ENCODE data around the gene FOXP1.

FOXP1 gene

DNA sequence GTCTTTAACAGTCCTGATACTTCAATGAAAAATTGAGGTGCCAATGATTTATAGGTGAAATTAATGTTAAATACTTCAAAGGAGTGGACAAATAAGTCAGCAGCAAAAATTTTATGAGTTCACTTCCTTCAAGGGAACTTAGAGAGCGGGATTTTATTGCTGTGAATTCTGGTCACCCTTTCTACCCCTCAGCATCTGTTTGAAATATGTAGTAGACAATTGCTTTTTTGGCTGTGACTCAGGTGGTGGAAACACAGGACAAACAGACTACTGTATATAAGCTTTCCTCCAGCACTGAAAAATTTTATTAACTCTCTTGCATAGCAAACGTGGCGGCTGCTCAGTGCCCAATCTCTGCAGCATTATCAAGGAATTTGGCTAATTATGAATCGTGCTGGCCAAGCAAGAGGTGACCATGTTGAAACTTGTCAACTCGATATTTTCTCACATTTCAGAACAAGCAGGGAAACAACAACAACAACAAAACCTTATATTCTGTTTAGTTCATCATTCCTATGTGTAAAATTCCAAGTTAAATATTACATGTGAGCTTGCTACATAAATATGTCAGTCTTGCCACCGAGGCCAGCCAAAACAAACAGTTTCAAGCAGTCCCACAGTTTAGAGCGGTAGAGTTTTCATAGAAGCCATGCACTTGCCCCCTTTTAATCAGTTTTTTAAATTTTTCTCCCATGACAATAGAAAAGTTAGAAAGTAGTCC lies 420.2 kb downstream of the FOXP1 start:
- H3K9ac ChIP-seq (ENCODE audit: low read length) = no peak overlapping the region
- H3K79me2 ChIP-seq (ENCODE audit: insufficient read depth, low read length) = no peaks in the 10 kb centered on the region
- TF ChIP-seq, protein P1, sequence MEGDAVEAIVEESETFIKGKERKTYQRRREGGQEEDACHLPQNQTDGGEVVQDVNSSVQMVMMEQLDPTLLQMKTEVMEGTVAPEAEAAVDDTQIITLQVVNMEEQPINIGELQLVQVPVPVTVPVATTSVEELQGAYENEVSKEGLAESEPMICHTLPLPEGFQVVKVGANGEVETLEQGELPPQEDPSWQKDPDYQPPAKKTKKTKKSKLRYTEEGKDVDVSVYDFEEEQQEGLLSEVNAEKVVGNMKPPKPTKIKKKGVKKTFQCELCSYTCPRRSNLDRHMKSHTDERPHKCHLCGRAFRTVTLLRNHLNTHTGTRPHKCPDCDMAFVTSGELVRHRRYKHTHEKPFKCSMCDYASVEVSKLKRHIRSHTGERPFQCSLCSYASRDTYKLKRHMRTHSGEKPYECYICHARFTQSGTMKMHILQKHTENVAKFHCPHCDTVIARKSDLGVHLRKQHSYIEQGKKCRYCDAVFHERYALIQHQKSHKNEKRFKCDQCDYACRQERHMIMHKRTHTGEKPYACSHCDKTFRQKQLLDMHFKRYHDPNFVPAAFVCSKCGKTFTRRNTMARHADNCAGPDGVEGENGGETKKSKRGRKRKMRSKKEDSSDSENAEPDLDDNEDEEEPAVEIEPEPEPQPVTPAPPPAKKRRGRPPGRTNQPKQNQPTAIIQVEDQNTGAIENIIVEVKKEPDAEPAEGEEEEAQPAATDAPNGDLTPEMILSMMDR (IDR thresholded peaks at IDR 0.05; ENCODE audit: insufficient read depth, low read length, poor library complexity, severe bottlenecking) = no peak
- no peak for TF ChIP-seq EZH2phosphoT487 (conservative IDR thresholded peaks at IDR 0.05; ENCODE audit: low read length)
- no peaks in the 10 kb centered on the region for H3K9me2 ChIP-seq (replicated peaks; ENCODE audit: insufficient read depth, low read length)
- H3K27me3 ChIP-seq (ENCODE audit: low read length) = no peaks in the 10 kb centered on the region
- H3K4me2 ChIP-seq (ENCODE audit: low read depth, low read length, poor library complexity, severe bottlenecking) = no peak overlapping the region
- H3F3A ChIP-seq (ENCODE audit: insufficient read depth) = no peaks in the 10 kb centered on the region
- H3K9me3 ChIP-seq (ENCODE audit: insufficient read depth, low read length) = no peaks in the 10 kb centered on the region
- no peak overlapping the region for H2AFZ ChIP-seq (ENCODE audit: low read depth, low read length, severe bottlenecking)
- H3K27ac ChIP-seq (ENCODE audit: low read depth, low read length) = no peak overlapping the region
- H4K20me1 ChIP-seq (ENCODE audit: low read depth, low read length) = no peaks in the 10 kb centered on the region
- H3K4me3 ChIP-seq (ENCODE audit: insufficient read depth, low read length, poor library complexity, severe bottlenecking) = no peak overlapping the region
- no peaks in the 10 kb centered on the region for H3K36me3 ChIP-seq (ENCODE audit: low read length)

DNA sequence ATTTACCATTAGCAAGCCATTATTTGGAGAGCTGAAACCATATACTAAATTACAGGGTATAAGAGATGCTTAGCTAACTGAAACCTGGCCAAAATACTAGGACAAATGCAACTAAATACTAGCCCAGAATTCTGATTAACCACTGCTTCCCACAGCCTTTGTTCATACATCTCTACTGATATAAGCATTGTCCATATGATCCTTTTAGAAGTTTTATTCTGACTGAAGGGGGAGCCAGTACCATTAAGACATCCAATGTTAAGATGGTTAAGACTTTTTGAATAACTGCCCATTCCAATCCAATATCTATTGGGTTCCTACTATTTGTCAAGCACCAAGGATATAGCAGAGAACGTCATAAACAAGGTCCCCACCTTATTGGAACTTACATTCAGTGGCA lies 421.3 kb downstream of the FOXP1 start:
- H3K9ac ChIP-seq (ENCODE audit: low read length) = no peak overlapping the region
- H3K27ac ChIP-seq (ENCODE audit: low read depth, low read length) = no peak overlapping the region
- no peaks in the 10 kb centered on the region for H3K79me2 ChIP-seq (ENCODE audit: insufficient read depth, low read length)
- no peak overlapping the region for H3K4me2 ChIP-seq (ENCODE audit: low read depth, low read length, poor library complexity, severe bottlenecking)
- H3K9me3 ChIP-seq (ENCODE audit: insufficient read depth, low read length) = no peaks in the 10 kb centered on the region
- H3K4me3 ChIP-seq (ENCODE audit: insufficient read depth, low read length, poor library complexity, severe bottlenecking) = no peak overlapping the region
- H3K27me3 ChIP-seq (ENCODE audit: low read length) = no peaks in the 10 kb centered on the region
- TF ChIP-seq, protein P1 (IDR thresholded peaks at IDR 0.05; ENCODE audit: insufficient read depth, low read length, poor library complexity, severe bottlenecking) = no peak
- TF ChIP-seq EZH2phosphoT487 (conservative IDR thresholded peaks at IDR 0.05; ENCODE audit: low read length) = no peak
- H3K9me2 ChIP-seq (replicated peaks; ENCODE audit: insufficient read depth, low read length) = no peaks in the 10 kb centered on the region
- no peaks in the 10 kb centered on the region for H4K20me1 ChIP-seq (ENCODE audit: low read depth, low read length)
- no peaks in the 10 kb centered on the region for H3F3A ChIP-seq (ENCODE audit: insufficient read depth)
- no peak overlapping the region for H2AFZ ChIP-seq (ENCODE audit: low read depth, low read length, severe bottlenecking)
- no peaks in the 10 kb centered on the region for H3K36me3 ChIP-seq (ENCODE audit: low read length)

DNA sequence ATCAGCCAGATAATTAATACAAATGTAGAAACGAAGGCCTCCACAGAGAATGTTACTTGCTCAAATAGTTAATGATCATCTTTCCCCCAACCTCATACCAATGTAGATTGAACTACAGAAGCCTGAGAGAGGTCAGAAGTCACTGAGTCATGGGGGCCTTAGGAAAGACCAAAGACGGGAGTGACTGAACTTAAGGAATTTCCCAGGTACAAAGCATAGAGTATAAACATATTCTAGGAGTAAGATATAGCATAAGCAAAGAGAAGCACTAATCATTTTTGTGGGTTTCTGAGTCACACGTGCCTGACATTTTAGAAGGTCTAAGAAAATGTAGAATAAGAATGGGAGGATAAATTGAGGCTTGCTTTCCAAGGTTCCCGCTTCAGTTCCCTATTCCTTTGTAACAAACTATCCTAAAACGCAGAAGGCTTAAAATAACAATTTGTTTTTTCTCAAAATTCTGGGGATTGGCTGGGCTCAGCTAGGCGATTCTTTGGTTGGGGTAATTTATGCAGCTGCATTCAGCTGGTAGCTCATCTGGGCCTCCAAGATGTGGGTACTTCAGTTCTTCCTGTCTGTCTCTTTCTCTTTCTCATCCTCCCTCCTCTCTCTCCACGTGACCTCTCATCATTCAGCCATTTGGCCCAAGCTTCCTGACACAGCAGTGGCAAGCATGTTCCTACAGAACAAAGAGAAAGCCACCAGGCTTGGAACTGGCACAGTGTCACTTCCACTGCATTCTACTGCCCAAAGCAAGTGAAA lies 422.6 kb downstream of the FOXP1 start:
- H3K9ac ChIP-seq (ENCODE audit: low read length) = no peak overlapping the region
- H3K36me3 ChIP-seq (ENCODE audit: low read length) = no peaks in the 10 kb centered on the region
- no peaks in the 10 kb centered on the region for H3K9me2 ChIP-seq (replicated peaks; ENCODE audit: insufficient read depth, low read length)
- no peak overlapping the region for H3K4me3 ChIP-seq (ENCODE audit: insufficient read depth, low read length, poor library complexity, severe bottlenecking)
- no peak overlapping the region for H3K27ac ChIP-seq (ENCODE audit: low read depth, low read length)
- H3K79me2 ChIP-seq (ENCODE audit: insufficient read depth, low read length) = no peaks in the 10 kb centered on the region
- H3K27me3 ChIP-seq (ENCODE audit: low read length) = no peaks in the 10 kb centered on the region
- no peaks in the 10 kb centered on the region for H3F3A ChIP-seq (ENCODE audit: insufficient read depth)
- no peaks in the 10 kb centered on the region for H3K9me3 ChIP-seq (ENCODE audit: insufficient read depth, low read length)
- H2AFZ ChIP-seq (ENCODE audit: low read depth, low read length, severe bottlenecking) = no peak overlapping the region
- no peak overlapping the region for H3K4me2 ChIP-seq (ENCODE audit: low read depth, low read length, poor library complexity, severe bottlenecking)
- TF ChIP-seq, protein P1 (IDR thresholded peaks at IDR 0.05; ENCODE audit: insufficient read depth, low read length, poor library complexity, severe bottlenecking) = no peak
- TF ChIP-seq EZH2phosphoT487 (conservative IDR thresholded peaks at IDR 0.05; ENCODE audit: low read length) = no peak
- H4K20me1 ChIP-seq (ENCODE audit: low read depth, low read length) = no peaks in the 10 kb centered on the region

Data from SU-DHL-6 (cell line).